ENCODE measurements around the gene NCOA7. TPM values are rescaled to one million over a fixed set of nuclear protein-coding genes. Genes with fewer than 3 reads are reported as not detected.
"Not testable (repeated sequence)": the region's sequence is repeated elsewhere in the genome, so short reads cannot be mapped to it uniquely, and the experiment has no call there.

NCOA7 gene
- total RNA-seq, 1 donor from 2014 or later = 27.3 TPM

DNA sequence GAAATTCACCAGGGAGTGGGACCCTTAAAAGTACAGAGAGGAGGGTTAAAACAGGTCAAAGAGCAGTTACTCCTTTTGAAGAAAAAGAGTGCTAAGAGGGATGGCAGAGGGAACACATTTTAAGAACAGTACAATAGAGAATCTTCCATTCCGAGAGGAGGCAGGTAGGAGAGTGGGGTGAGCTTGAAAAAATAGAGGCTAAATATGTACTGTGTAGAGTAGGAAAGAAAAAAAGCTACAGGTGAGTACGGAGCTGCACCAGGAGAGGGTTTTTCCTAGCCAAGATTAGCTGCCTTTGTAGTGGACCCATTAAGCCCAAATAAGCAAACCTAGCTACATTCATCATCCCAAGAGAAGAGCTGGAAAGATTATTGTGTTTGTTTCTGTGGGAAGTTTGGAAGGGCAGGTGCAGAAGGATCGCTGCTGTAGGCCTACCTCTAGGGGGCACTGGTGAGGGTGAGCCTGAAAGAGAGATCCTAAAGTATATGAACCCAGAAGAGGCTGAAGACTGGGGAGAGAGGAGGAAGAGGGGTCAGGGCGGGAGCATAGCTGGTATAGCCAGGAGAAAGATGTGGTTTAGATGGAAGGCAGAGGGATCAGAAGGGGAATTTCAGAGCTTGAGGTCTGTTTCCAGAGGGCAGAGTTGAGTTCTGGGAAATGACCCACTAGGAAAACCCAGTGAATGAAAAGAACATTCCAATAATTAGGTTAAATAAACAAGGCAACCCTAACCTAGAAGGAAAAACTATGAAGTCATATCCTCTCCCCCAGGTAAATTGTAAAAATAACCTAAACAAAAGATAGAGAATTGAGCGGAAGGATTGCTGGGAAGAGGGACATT, 115.6 kb downstream of the NCOA7 start:
- DNase-seq (ENCODE audit: low spot score in 2 of 2) (no peak), FAIRE-seq (no peak)

DNA sequence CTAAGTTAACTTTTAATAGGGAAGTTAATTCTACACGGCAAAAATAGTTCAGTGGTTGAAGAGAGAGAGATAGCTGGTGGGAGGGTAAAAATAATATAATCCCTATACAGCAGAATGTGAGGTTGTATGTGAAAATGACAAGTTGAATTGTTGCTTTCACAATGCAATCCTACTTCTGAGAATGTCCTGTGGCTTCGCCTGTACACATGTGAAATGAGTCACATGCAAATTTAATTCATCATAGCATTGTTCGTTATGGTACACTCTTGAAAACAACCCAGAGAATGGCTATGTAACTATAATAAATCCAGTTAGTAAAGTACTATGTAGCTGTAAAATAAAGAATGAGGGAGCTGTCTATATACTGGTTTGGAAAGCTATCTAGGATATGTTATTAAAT, 119.8 kb downstream of the NCOA7 start:
- DNase-seq (ENCODE audit: low spot score in 2 of 2) = no peak
- FAIRE-seq = no peak

- DNase-seq (ENCODE audit: low spot score in 2 of 2); FAIRE-seq: not testable (repeated sequence)
Measured at GRCh38 chr6:125911051-125911451, 120.3 kb downstream of the NCOA7 start.

- not testable (repeated sequence) for DNase-seq (ENCODE audit: low spot score in 2 of 2); FAIRE-seq
Measured at GRCh38 chr6:125912430-125912829, 121.7 kb downstream of the NCOA7 start.

GRCh38 chr6:125913145-125913544, 122.4 kb downstream of the NCOA7 start:
- FAIRE-seq (no peak), DNase-seq (ENCODE audit: low spot score in 2 of 2) (no peak)

DNA sequence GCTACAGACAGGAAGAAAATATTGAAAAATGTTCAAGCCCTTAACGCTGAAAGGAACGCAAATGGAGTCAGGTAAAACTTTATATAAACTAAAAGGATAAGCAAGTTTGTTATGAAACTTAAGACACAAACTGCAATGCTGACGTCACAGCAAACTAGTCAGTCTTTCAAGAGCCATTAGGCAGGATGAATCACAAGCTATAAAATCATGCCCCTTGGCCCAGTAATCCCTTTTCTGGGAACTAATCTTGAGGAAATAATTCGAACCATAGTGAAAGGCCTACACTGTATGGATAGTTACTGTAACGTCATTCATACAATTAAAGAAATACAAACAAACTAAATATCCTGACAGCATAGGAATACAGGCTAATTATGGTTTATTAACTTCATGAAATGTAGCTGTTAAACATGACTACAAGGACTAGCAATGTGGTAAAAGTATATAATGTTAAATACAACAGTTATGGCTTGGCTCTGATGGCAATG, 123.1 kb downstream of the NCOA7 start:
- DNase-seq (ENCODE audit: low spot score in 2 of 2) (no peak), FAIRE-seq (no peak)

- DNase-seq (ENCODE audit: low spot score in 2 of 2) (no peak), FAIRE-seq (no peak)
Measured at GRCh38 chr6:125918230-125918629, 127.5 kb downstream of the NCOA7 start.

DNA sequence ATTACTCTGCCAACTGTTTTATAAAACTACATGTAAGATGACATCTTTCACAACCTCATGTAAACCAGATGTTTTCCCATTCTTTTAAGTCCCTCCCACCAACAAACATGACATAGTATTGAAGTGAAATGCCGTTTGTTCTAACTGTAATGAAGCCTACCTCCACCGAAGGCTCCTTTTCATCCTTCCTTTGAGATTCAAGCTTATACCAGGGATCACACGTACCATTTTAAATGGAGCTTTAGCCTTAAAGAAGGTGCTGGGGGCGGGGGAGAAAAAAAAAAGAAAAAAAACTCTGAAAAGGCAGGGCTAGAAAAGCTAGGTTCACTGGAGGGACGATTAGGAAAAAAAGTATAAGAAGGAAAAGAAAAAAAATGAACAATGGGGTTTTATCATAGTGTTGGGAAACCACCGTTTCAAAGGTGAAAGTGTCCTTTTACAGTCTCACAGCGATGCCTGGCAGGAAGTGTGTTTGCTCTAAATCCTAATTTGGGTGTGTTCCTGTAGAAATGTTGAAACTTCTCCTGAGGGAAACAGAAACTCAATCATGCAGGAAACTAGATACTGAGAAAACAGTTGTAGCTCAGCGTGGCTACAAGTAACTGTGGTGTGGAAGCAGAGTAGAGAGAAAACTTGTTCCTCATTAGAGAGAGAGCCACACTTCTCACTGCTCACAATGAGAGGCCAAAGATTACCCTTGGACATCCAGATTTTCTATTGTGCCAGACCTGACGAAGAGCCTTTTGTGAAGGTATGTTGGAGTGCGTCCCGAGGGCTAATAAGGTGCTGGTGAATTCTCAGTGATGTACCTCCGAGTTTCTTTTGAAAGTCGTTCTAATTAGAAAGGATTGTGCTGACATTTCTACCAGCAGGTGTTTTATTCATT, 128.2 kb downstream of the NCOA7 start:
- peak in 1 of 2 donors; percentile 21 for DNase-seq (ENCODE audit: low spot score in 2 of 2)
- no peak for FAIRE-seq

- no peak for FAIRE-seq
- no peak for DNase-seq (ENCODE audit: low spot score in 2 of 2)
Measured at GRCh38 chr6:125919618-125920017, 128.9 kb downstream of the NCOA7 start.

GRCh38 chr6:125922322-125922860, 131.6 kb downstream of the NCOA7 start:
- no peak for FAIRE-seq

DNA sequence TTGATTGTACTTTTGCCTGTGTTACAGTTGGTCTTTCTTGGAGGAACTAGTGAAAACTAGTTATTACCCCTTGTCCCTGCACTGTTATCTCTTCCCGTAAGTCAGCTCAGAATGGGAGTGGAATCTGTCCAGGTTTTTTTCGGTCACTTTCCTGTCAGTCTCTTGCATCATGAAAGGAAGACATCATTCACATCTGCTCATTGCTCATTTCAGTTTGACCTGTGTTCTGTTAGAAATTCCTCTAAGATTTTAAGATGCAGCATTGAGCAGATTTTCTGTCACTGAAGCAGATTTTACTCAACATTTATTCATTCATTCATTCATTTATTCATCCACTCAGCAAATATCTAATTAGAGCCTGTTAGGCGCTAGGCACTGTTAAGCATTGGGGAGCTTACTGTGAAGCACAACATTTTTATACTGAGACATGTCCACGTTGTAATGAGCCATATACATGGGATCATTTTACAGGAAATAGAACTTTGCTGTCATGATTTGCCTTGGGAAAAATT, 132.7 kb downstream of the NCOA7 start:
- DNase-seq (ENCODE audit: low spot score in 2 of 2) = no peak
- no peak for FAIRE-seq

More at GRCh38 chr6:125922322-125922860, 131.6 kb downstream of the NCOA7 start:
- no peak for DNase-seq (ENCODE audit: low spot score in 2 of 2)

DNA sequence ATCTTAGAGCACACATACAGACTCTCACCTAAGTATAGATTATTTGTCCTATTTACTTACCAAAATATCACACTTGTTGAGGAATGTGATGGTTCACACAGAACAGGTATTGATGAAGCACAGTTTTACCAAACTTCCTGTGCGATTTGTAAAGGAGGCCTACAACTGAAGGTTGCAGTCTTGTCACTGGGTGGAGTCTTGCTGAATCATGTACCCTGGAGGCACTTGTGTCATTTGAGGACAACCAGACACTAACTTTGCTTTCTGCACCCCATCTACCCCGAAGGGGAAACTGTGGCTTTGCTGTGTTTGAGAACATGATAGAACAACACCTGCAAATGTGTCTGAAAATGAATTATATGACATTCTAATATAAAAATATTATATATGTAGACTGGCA, 133.4 kb downstream of the NCOA7 start:
- FAIRE-seq (no peak), DNase-seq (ENCODE audit: low spot score in 2 of 2) (no peak)

GRCh38 chr6:125924697-125925358, 134.1 kb downstream of the NCOA7 start:
- FAIRE-seq (no peak), DNase-seq (ENCODE audit: low spot score in 2 of 2) (no peak)

DNA sequence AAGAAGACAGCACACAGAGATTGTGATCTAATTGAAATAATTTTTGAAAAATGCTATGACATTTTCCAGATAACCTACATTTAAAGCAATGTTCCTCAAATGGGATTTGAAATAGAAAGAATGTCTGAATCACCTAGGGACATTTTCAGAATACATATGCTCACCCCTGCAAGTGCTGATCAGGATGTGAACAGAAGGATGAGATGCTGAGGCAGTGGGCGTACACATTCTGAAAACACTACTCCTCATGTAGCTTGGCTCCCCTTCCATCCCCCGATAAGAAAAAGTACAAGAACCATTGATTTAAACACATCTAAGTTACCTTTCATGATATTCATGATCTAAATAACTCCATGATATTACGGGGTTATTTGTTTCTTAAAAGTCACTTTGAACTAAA, 136.0 kb downstream of the NCOA7 start:
- FAIRE-seq (no peak), DNase-seq (ENCODE audit: low spot score in 2 of 2) (no peak)

- FAIRE-seq = no peak
- no peak for DNase-seq (ENCODE audit: low spot score in 2 of 2)
Measured at GRCh38 chr6:125927761-125928160, 137.0 kb downstream of the NCOA7 start.

- no peak for FAIRE-seq
- DNase-seq (ENCODE audit: low spot score in 2 of 2) = no peak
Measured at GRCh38 chr6:125930765-125931418, 140.1 kb downstream of the NCOA7 start.

GRCh38 chr6:125931733-125932450, 141.1 kb downstream of the NCOA7 start:
- DNase-seq (ENCODE audit: low spot score in 2 of 2) (no peak), FAIRE-seq (no peak)

DNA sequence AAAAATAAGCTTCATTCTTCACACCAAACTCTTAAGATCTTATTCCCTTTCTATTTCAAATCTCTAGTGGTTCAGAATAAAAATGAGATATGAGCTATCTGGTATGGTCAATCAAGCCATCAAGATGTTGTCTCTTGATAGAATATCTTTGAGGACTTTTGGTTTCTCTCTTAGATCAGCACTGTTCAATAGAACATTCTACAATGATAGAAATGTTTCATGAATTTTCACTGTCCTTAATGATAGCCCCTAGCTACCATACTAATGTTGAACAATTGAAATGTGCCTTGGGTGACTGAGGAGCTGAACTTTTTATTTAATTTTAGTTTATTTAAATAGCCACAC, 141.7 kb downstream of the NCOA7 start:
- FAIRE-seq (no peak), DNase-seq (ENCODE audit: low spot score in 2 of 2) (no peak)

GRCh38 chr6:125935520-125935919, 144.8 kb downstream of the NCOA7 start:
- not testable (repeated sequence) for FAIRE-seq; DNase-seq (ENCODE audit: low spot score in 2 of 2)
